ENCODE data around the gene IREB2.
"Not testable (repeated sequence)": the region's sequence is repeated elsewhere in the genome, so short reads cannot be mapped to it uniquely, and the experiment has no call there.

Gene IREB2

DNA sequence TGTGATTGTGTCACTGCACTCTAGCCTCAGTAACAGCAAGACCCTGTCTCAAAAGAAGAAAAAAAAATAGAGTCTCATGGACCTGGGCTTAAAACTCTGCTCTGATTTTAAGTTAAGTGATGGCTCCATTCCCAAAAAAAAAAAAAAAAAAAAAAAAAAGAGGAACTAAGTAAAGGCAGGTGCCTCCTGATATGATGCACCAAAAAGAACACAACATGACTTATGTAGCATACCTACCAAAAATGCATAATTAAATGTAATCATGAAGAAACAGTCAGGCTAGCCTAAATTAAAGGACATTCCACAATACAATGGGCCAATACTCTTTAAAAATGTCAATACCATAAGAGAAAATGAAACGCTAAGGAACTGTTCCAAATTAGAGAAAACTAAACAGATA is 5.4 kb upstream of the IREB2 start:
- no peak overlapping the region for H3K4me3 ChIP-seq (ENCODE audit: low read depth, low read length)

DNA sequence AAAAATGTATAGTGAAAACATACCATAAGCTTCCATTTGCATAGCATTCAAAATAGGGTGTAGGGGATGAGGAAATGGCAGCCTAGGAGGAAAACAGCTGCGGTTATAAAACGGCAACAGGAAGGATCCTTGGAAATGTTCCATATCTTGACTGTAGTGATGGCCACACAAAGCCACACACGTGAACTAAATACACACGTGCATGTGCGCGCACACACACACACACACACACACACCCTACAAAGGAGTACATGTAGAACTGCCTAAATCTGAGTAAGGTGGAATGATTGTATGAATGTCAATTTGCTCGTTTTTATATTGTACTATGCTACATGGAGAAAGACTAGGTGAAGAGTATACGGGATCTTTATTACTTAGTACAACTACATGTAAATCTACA is 3.9 kb upstream of the IREB2 start:
- H3K4me3 ChIP-seq (ENCODE audit: low read depth, low read length), result no peak overlapping the region

GRCh38 chr15:78434711-78435110 is 3.3 kb upstream of the IREB2 start:
- not testable (repeated sequence) for H3K4me3 ChIP-seq (ENCODE audit: low read depth, low read length)

DNA sequence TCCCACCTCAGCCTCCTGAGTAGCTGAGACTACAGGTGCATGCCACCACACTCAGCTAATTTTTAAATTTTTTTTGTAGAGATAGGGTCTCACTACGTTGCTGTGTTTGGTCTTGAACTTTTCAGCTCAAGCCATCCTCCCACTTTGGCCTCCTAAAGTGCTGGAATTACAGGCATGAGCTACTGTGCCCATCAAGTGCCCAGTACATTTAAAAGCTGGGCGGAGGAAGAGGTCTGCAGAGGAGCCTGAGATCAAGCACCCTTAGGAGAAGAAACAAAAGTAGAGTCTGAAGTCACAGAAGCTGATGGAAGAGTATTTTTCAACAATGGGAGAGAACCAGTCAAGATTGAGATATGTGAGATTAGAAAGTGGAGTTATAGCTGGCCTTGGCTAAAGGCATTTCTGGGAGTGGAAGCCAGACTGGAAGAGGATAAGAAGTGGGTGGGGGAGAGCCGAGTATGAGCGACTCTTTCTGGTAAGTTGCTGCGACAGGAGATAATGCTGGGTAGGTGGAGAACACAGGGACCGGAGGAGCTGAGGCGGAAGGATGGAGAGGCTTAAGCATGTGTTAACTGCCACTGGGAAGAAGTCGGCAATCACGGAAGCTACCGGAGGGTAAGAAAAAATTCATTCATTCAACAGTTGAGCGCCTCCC is 782 bp upstream of the IREB2 start:
- peak overlapping the region; percentile 83 for H3K4me3 ChIP-seq (ENCODE audit: low read depth, low read length)

DNA sequence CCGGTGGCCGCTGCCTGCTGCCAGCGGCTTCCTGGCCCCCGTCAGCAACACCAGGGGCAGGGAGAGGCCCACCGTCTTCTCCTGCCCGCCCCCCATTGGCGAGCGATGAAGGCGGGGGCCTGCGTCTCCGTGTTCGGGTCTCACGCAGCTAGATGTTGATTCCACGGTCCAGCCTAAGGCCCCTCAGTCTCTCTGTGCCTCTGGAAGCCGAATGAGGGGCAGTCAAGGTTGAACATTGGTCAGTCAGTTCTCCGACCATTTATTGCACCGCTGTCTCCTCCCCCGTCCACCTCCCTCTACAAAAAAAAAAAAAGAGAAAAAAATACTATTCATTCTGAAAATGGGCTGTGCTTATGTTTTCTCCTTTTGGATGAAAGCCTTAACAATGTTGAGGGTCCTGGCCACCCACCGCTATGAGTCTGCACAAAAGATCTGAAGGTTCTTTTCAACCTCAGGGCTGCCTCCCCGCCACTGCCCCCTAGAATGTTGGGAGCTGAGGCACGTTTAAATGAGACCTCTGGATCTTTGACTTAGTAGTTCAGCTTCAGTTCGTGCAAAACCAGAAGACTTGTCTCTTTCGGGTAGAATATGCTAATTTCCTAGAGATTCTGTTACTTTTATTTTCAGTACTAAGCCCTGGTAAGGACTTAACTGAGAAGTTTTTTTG is 736 bp downstream of the IREB2 start:
- peak overlapping the region; percentile 93 for H3K4me3 ChIP-seq (ENCODE audit: low read depth, low read length)

- H3K4me3 ChIP-seq (ENCODE audit: low read depth, low read length), result no peak overlapping the region
Measured at GRCh38 chr15:78440375-78441373, 2.7 kb downstream of the IREB2 start.

GRCh38 chr15:78444255-78444654 is 6.2 kb downstream of the IREB2 start:
- no peak overlapping the region for H3K4me3 ChIP-seq (ENCODE audit: low read depth, low read length)

- no peak overlapping the region for H3K4me3 ChIP-seq (ENCODE audit: low read depth, low read length)
Measured at GRCh38 chr15:78445875-78446274, 7.9 kb downstream of the IREB2 start.

- H3K4me3 ChIP-seq (ENCODE audit: low read depth, low read length), result no peak overlapping the region
Measured at GRCh38 chr15:78446551-78446950, 8.5 kb downstream of the IREB2 start.

DNA sequence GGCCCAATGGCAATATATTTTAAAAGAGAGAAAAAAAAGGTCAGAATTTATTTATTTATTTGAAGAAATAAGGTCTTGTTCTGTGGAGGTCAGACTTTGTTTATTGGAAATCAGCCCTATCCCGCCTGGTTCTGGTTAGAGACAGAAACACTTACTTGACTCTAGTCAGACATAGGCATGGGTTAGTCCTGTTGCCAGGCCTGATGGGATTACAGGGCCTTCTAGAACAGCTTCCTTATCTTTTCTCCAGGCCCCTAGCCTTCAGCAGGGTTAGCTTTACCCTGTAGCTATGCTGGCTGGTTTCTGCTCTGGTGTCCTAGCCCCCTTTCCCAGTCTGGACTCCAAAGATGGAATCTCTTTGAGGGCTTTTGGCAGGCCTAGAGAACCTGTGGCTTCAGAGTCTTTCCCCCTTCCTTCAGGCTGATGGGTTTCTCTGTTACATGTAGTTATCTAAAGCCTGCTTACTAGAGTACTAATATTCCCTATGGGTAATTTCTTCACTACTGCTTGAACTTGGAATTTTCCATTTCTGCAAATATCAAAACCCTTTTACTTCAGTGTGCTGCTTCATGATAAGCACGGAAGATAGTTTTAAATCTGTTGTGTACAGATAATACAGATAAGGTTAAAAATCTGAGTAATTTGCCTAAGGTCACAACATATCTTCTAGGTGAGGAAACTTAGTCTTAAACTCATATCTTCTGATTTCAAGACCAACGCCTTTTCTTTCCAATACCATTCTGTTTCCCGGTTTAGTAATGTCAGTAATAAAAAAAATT is 10.6 kb downstream of the IREB2 start:
- no peak overlapping the region for H3K4me3 ChIP-seq (ENCODE audit: low read depth, low read length)

DNA sequence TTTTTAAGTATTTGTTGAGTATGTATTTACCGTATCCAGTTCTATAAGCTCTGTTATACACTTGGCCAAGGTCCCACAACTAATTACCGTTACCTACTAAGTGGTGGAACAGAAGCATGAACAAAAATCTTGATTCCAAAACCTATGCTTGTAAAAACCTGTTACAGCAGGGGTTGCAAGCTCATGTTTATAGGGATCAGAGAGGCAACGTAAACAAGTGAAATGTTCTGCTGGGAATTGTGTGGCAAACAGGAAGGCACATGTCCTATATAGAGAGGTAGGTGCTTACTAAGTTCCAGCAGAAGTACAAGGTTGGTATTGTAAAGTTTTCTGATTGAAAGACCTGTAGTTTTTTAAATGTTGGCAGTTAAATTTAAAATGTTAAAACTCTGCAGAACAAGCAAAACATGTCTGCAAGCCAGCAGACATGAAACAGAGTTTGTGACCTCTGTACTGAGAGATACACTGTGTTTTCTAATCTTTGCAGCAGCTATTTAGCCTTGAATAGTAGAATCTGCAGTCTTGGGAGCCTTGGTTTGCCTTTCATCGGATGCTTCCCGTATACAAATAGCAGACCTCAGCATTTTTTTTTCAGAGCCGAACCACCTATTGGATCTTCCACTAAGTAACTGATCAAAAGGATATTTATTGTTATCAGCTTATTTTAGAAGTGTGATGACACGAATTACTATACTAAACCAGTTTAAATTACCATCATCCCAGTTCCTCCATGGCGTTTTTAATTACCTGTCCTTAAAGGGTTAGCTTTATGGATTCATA is 11.4 kb downstream of the IREB2 start:
- no peak overlapping the region for H3K4me3 ChIP-seq (ENCODE audit: low read depth, low read length)

GRCh38 chr15:78450285-78450858 is 12.4 kb downstream of the IREB2 start:
- no peak overlapping the region for H3K4me3 ChIP-seq (ENCODE audit: low read depth, low read length)

- no peak overlapping the region for H3K4me3 ChIP-seq (ENCODE audit: low read depth, low read length)
Measured at GRCh38 chr15:78452485-78452884, 14.5 kb downstream of the IREB2 start.

- no peak overlapping the region for H3K4me3 ChIP-seq (ENCODE audit: low read depth, low read length)
Measured at GRCh38 chr15:78453447-78453846, 15.4 kb downstream of the IREB2 start.

GRCh38 chr15:78454992-78455391 is 17.0 kb downstream of the IREB2 start:
- no peak overlapping the region for H3K4me3 ChIP-seq (ENCODE audit: low read depth, low read length)

DNA sequence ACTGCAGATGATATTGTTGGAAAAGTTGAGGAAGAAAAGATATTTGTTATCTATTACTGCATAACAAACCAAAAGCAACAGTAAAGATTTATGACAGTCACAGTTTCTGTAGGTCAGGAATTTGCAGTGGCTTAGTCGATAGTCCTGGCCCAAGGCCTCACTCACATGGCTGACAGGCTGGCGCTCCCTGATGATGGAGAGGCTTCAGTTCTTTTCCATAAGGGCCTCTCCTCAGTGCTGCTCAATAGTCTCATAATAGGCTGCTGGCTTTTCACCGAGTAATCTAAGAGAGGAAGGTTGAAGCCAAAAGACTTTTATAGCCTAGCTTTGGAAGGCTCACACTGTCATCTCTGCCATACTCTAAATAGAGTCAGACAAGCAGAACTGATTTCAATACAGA is 17.7 kb downstream of the IREB2 start:
- H3K4me3 ChIP-seq (ENCODE audit: low read depth, low read length), result no peak overlapping the region

DNA sequence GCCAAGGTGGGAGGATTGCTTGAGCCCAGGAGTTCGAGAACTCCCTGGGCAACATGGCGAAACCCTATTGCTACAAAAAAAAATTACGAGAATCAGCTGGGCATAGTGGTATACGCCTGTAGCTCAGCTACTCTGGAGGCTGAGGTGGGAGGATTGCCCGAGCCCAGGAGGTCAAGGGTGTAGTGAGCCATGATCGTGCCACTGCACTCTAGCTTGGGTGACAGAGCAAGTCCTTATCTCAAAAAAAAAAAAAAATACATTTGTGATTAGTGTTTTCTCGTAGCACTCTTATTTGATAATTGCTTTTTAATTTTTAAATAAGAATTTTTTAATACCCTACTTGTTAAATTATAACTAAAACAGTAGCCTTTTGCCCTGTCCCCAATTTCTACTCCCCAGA is 18.4 kb downstream of the IREB2 start:
- no peak overlapping the region for H3K4me3 ChIP-seq (ENCODE audit: low read depth, low read length)

GRCh38 chr15:78457101-78457500 is 19.1 kb downstream of the IREB2 start:
- no peak overlapping the region for H3K4me3 ChIP-seq (ENCODE audit: low read depth, low read length)

GRCh38 chr15:78460737-78461136 is 22.7 kb downstream of the IREB2 start:
- no peak overlapping the region for H3K4me3 ChIP-seq (ENCODE audit: low read depth, low read length)
